Left forelimb (tissue), 1 donor: ENCODE measurements around the gene ZBTB38.

ENCODE experiments used
- DNase-seq: peaks from one replicate; pipeline ENCODE4 v3.0.0-alpha.2; 2018; ENCODE audit warnings: low spot score

ZBTB38 gene

DNA sequence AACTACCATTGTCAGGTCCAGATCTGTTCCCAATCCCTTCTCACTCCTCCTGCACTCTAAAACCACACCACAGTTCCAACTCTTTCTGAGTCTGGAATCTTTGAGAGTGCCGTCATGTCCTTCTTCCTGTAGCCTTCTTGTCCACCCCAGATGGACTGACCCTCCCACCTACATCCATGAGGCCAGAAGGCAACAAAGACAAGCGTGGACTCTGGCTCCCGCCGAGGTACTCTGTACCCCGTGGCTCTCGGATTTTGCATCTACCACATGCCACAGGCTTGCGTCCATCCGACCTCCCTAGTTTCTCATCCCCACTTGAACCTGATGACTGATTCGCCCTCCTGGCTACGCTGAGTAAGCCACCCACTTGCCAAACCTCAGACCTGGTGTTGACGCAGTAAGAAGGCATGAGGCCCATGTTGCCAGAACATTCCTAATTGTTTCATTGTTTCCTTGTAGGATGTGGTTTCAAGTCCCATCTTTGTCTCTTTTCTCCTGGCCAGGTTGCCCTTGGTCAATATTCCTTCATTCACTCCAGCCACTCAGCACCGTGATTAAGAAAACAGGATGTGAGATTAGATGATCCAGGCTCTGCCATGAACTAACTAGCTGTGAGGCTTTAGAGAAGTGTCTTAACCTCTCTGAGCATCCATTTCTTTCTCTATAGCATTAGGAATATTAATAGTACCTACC is 1.1 kb upstream of the ZBTB38 start:
- DNase-seq, result no peak

DNA sequence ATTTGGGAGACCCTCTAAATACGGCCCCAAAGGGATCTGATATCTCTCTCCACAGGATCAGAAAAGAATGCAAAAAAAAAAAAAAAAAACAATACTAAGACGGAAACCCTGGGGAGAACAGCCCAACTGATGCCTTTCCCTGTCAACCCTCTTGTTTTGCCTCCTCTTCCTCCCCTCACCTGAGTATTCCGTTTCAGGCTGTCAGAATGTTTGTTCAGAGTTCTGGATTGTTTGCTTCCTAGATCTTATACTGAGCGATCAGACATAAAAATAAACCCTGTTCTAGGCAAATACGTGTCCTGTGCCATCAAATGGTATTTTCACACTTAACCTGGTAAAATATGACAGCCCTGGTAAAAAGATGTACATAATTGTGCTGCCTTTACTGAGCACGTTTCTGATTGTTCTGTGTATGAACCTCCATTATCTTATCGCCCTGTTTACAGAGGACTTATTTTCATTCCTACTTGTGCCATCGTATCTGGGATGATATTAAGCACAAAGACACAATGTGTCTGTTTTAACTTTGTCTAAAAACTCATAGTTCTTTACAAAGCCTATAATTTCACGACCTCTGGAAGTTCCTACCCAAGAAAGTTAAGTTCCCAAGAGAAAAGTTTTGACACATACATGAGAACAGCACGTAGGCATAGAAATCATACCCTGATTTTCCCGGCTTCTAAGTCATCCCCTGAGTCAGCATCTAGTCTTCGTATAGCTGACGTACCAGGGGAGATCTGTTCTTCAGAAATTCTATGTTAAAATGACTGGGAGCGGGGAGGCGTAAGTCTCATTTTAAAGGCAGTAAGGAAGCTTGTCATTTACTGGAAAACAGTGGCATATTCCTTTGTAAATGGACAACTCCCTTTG is 856 bp downstream of the ZBTB38 start:
- DNase-seq, result no peak

DNA sequence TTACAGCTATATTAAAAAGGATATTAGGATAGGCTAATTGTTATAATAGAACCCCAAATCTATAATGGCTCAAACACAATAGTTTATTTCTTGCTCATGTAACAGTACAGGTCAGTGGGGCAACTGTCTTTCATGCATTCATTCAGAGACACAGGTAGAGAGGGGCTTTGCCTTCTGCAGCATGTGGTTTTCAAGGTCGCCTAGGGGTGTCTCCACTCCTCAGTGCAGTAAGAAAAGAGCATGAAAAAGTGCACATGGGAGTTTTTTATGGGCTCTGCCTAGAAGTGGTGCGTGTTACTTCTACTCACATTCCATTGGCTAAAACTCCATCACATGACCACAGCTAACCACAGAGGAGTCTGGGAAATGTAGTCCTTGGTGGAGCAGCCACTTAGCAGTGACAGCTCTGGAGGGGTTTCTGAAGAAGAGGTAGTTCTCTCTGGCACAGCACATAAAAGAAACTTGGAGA is 1.8 kb downstream of the ZBTB38 start:
- no peak for DNase-seq

DNA sequence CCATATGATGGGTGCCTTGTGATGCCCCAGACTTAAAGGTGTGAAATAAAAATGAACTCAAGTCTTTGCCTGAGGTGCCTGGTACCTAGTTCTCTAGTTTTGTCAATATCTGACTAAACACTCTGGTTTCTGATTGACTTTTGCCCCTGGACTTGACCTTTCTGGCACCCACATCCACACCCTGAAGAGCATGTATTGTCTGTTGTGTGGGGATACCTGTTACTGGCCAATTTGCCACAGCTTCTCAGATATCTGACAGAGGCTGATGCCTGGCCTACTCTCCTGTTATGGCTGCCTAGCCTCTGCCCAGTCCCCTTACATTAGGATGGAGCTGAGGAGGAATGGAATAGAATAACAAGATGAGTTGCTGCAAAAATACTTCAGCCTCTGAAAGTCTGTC is 3.6 kb downstream of the ZBTB38 start:
- DNase-seq, result no peak

DNA sequence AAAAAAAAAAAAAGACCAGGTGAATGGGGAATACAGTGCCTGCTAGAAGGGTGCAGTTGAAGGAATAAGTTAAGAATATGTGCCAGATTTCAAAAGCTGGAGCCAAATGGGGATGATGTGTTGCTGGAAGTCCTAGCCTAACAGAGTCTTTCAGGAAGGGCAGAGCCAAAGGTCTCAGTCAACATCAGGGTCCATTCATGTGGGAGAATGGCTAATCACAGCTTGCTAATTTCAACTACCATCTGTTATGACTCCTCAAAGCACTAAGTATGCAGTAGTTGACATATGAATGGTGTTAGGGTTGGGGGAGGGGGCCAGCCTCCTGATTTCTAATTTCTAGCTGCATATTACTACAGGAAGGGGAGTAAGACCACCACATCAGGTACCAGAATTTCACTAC is 4.4 kb downstream of the ZBTB38 start:
- DNase-seq, result no peak

DNA sequence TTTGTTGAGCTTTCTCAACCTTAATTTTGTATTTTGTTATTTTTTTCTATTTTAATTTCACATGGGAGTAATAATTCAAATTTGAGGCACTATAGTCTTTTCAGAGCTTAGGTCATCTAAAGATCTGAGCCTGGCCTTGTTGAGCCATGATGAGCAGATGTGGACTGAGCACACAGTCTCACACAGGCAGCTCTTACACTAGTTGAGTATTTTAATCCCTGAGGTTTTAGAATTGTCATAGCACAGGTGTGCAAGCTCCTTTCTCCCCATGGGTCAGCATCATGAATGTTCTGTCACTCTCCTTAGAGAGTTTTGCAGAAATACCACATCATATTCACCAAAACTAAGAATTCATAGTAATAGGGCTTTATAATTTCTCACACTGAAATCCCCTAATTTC is 4.9 kb downstream of the ZBTB38 start:
- DNase-seq, result no peak

DNA sequence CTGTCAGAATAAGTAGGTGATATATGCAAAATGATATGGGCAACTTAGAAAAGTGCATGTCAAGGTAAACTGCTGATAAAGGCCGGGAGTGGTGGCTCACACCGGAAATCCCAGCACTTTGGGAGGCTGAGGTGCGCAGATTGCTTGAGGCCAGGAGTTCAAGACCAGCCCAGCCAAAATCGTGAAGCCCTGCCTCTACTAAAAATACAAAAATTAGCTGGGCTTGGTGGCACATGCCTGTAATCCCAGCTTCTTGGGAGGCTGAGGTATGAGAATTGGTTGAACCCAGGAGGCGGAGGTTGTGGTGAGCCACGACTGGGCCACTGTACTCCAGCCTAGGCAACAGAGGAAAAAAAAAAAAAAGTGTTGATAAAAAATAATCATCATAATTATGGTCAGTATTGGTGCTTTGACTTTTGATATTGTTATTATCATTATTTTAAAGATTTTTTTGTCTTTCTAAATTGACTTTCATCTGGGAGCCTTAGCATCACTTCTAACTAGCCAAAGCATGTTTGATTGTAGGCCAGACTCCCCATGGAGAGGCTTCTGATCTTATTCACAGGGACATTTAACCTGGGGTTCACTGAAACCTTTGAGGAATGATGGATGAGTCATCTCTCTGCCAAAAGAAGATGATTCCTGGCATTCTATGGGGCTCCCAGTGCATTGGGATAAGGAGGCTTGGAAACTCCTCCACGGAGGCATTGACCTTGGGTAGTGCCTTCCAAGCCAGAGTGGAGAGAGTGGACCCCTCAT is 5.6 kb downstream of the ZBTB38 start:
- DNase-seq, result no peak

DNA sequence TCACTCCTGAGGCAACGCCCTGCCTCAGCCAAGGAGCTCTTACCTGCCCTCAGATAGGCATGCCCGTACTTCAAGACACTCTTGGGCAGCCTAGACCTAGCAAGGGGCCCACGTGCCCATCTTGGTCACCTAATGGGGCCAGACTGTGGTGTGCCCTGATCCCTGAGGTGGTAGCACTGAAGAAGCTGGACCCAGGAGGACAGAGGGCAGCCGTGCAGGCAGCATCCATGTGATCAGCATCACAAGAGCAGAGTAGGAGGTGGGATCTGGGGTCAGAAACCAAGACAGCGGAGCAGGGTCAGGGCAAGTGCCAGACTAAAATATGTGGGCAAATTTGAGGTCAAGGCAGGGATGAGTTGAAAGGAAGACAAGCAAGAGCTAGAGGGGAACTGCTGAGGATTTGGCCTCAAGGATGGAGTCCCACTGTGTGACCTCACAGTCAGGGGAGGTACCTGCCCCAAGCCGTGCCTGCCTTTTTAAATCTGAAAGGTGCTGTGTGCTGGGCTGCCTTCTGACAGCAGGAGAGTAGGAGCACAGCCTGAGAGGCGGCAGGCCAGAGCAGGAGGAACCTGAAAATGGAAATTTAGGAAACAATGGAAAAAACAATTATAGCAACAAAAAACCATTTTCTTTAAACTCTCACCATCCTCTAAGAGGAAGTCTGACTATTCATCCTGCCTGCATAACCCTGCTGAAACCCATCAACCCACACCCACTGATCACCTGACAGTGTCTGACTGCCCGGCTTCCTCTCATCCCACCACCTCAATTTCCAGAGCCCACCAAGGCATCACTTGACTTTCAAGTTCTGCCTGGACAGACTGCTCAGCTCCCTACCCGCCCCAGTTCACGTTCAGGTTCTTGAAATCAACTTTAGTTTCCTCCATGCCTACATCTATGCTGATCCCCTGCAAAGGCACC is 7.3 kb downstream of the ZBTB38 start:
- no peak for DNase-seq

DNA sequence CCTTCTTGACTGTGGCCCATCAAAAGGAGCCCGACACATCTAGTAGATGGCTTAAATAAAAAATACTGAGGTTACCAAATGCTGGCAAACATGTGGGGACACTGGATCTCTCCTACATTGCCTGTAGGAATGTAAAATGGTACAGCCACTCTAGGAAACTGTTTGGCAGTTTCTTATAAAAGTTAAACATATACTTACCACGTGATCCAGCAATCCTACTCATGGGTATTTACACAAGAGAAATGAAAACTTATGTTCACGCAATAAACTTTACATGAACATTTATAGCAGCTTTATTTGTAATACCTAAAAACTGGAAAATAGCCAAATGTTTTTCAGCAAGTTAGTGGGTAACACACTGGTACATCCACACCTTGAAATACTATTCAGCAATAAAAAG is 9.1 kb downstream of the ZBTB38 start:
- DNase-seq, result no peak

DNA sequence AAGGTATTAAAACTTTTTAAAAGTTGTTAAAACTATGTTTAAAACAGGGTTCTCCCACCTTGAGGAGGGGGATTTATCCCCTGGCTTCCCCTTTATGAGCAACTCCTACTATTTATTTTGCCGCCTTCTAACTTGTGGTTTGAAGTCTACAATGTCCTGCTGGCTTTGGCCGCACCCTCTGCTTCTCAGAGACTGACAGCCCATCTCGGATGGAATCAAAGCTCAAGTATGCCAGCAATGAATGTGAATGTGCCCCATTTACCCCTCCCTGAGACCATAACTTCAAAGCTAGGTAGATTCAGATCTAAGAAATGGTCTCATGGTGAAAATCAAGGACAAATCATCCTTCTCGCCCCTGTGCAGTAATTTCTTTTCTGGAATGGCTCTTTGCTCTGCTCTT is 10.3 kb downstream of the ZBTB38 start:
- DNase-seq, result no peak

DNA sequence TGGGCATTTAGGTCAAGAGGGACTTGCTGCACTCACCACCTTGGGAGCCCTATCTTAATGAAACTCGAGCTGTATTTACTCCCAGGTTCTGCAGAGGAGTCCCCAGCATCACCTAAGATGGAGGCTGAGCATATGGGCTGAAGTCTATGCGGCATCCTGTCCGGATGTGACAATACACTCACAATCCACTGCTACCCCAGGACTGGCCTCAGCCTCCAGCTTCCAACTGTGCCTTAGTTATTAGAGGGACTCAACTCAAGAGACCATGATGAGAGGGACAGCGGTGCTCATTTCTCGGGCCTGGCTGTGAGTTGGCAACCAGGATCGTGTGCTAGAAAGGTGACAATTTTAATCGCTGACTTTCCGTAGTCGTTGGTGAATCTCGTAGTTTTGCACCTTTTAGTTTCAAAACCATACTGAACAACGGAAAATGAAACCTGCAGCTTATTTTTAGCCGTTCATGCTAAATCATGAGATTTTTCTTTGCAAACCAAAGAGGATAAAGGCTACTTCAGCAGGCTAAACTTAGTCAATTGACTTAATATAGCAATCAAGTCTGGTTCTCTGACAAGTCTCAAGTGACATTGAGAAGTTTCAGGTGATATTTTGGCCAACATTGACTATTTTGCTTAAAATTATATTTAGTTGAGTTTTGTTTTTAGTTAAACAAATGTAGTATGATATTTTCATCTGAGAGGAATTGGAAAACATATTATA is 11.1 kb downstream of the ZBTB38 start:
- no peak for DNase-seq

DNA sequence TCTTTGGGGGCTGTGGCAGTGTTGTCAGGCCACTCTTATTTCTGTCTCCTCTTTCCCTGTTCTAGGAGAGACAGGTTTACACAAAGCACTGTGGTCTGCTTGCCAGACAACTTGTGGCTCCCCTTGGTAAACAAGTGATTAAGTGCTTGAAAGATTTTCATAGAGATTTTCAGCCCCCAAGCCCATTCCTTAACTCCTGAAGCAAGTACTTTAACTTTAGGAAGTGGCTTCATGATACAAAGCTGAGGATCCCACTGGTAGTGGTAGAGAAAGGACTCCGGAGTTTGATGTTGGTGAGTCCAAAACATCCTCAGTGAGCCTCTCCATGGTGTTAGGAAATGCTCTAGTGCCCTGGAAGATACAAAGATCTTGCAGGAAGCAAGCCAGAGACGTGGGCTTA is 12.0 kb downstream of the ZBTB38 start:
- DNase-seq, result no peak

DNA sequence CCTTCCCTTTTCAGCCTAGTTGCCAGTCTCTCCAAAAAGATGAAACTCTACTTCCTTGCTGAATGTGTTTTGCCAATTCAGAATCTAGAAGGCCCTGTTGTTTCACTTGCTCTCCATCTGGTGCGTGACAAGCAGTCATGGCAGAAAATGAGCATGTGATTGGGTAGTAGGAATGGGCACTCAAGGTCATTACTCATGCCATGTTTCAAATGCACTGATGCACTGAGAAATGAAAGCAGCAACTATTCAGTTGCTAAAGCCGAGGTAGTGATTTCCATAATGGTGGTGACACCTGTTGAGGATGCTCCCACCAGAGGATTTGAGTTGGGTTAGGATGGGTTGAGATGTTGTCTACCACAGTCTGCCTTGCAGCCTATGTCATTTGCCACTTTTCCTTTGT is 12.7 kb downstream of the ZBTB38 start:
- no peak for DNase-seq

DNA sequence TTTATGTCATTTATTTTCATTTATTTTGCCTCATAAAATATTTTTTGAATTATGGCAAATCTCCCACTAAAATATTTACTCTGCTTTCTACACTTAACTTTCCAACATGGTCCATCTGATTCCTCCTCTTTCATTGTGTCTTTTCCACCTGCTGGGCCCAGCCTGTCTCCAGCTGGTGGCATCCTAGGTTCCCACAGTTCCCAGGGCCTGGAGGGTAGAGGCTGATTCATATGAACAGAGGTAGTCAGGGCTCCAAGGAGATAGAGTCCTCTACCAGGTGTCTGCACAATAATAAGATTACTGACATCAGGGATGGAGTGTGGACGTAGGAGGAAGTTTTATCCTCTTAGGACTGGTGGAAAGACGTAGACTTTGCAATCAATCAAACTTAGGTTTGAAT is 14.3 kb downstream of the ZBTB38 start:
- no peak for DNase-seq

DNA sequence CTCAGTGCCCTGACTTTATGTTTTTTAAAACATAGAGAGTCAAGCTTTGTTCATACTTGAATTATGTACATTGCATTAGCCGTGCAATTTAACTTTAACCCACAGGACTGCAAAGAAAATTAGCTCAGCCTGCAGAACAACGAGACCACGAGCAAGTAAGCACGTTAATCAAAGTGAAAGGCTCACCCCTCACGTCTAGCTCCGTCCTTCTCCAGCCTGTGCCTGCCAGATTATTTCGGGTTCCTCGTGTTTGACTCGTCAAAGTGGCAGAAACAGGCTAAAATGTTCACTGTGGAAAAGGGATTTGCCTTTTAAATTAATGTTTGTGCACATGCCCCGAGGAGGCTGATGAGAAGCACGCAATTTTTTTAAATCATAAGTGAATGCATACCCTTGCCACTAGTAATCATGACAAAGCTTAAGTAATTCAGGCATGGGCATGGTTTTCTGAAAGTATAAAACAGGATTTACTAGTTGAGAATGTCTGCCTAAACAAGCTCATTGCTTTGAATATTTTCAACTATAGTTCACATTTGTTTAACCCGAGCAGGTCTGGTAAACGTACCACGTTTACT is 15.3 kb downstream of the ZBTB38 start:
- no peak for DNase-seq

DNA sequence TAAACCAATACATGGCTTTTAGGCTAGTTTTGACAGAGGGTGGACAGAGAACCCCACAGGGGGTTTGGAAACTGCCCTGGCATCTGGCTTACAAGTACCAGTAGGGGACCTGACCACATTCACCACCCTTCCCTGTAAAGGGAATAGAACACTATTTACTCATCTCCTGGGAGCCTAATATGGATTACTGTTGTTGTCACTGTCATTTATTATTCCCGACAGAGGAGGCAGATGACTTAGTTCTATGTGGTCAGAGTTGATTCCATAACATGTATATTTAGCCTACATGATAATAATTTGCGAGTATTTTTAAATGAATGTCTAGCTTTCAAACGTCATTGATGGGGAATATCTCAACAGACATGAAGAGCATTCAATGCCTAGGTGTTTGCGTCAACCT is 15.9 kb downstream of the ZBTB38 start:
- no peak for DNase-seq

DNA sequence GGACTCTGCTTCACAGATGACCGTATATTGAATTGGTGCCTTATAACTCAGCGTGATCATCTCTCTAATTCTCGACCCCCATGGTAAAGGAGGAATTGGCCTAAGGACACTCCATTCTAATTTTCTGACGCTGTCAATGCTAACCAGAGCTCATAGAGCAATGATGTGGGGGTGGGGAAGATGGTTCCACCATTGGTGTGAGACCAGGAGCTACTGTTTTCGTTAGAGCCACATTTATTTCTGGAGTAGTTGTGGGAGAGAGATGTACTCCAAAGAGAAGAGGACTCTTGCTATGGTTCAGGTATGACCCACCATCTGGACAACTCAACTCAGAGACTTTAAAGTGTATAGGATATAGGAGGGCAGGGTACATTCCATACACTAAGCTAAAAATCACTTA is 16.3 kb downstream of the ZBTB38 start:
- no peak for DNase-seq

DNA sequence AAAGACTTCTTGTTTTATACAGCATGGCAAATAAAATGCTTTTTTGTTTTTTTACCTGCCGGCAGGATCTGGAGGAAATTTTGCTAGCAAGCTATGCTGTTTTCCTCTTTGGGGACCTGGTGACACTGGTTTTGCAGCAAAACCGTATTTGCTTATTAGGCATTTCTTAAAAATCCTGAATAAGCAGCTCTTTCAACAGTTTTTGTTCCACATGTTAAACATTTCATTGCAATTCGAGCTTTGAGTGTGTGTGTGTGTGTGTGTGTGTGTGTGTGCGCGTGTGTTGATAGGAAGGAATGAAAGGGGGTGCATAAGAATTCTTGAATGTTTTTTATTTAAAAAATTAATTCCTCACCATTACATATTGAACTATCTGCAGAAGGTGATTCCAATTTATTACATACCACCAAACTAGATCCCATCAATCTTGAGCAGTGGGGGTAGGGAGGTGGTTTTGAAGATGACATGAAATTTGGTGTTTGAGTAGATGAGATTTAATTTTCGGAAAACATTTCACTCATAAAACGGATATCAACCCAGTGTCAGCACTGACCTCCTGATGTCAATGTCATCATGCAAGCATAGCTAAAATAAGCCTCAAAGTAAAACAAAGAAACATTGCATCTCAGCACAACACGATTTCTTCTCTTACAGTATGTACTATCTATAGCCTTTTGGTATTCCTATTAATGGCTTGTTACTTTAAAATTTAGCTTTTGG is 17.3 kb downstream of the ZBTB38 start:
- DNase-seq, result no peak

DNA sequence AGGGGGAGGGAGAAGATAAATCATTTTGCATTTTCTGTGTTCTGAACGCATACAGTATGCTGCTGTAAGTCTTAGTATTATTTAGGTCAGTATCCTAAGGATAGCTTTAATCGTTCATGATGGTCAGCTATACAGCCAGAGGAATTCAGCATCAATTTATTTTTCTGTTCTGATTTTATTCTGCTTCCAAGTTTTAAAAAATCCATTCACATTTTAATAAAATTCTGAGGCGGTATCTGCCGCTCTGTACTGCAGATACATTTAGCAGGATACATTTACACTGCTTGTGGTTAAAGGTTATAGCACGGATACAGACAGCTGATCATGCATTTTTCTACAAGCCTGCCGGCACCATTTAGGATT is 17.8 kb downstream of the ZBTB38 start:
- no peak for DNase-seq

DNA sequence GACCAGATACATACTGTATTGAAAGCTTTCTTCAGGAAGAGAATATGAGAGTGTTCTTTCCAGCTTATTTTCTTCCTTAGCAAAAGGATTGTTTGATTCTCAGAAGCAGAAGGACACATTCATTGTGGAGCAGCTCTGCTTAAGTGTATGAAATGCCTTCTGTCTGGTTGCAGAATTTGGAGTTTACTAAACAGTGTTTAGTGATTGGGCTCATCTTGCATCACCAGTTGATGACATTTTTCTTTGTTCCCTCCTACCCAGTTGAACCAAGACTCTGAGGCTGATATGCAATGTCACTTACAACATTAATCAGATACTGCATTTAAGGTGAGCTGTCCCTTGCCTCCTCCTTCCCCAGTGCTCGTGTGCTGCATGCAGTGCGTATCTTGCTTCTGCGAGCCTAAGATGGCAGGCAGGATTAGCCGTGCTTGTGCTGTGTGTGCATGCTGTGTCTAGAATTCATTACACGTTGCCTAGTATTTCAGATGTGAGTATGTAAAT is 18.4 kb downstream of the ZBTB38 start:
- no peak for DNase-seq
